Activated B cell treated with CpG ODN at 0.5 μM for 24 hours (primary cell): ENCODE data around the gene HS6ST1. TPM values are rescaled to one million over a fixed set of nuclear protein-coding genes. Genes with fewer than 3 reads are reported as not detected.

ENCODE experiments used
- ATAC-seq: fragments of 200-7000 bp; cut with Tn5 transposase; one replicate; pipeline ENCODE4 v1.10.0; 2021; ENCODE audit warnings: low read depth, mild to moderate bottlenecking, moderate library complexity
- CTCF ChIA-PET: fragments of 350-600 bp; sonication (Branson Sonifier 250); formaldehyde crosslinking; loops from one replicate; lab custom pipeline; 2021; ENCODE audit warnings: antibody characterized with exemption; lab: Charles Lee
- POLR2A ChIA-PET: fragments of 350-600 bp; sonication (Branson Sonifier 250); formaldehyde crosslinking; loops from one replicate; lab custom pipeline; 2021; ENCODE audit warnings: antibody characterized with exemption; lab: Charles Lee
- DNase-seq: peaks from one replicate; pipeline ENCODE4 v3.0.0; 2022
- H3K27ac Mint-ChIP-seq: one replicate; pipeline ENCODE4 v1.8.0; 2020; ENCODE audit warnings: mixed read lengths
- H3K27me3 Mint-ChIP-seq: one replicate; pipeline ENCODE4 v1.8.0; 2021; ENCODE audit warnings: mixed read lengths
- H3K36me3 Mint-ChIP-seq: one replicate; pipeline ENCODE4 v1.8.0; 2021; ENCODE audit warnings: low read depth, mixed read lengths
- H3K4me1 Mint-ChIP-seq: one replicate; pipeline ENCODE4 v1.8.0; 2021; ENCODE audit warnings: mixed read lengths
- H3K4me3 Mint-ChIP-seq: one replicate; pipeline ENCODE4 v1.8.0; 2020; ENCODE audit warnings: mild to moderate bottlenecking, mixed read lengths
- H3K9me3 Mint-ChIP-seq: one replicate; pipeline ENCODE4 v1.8.0; 2020; ENCODE audit warnings: mixed read lengths
- CTCF ChIP-seq: fragments of 200-600 bp; IDR thresholded peaks from one replicate; pipeline ENCODE4 v1.8.0; 2022; ENCODE audit warnings: antibody characterized with exemption, mild to moderate bottlenecking
- intact Hi-C: fragments of 100-400 bp; cut with micrococcal nuclease; formaldehyde crosslinking; loops from one replicate; pipeline ENCODE4 v1.15.1; 2024
- total RNA-seq: library from RNA; stranded (reverse); gene quantifications from 2 replicates; pipeline ENCODE4 v1.2.3, GENCODE V29; 2022

The HS6ST1 gene
- 14.1 and 16.9 TPM in 2 replicates for total RNA-seq

- ChIA-PET CTCF (no interaction called here), POLR2A (interaction anchor here (0.6 kb wide), 1 partner anchor 185 kb away, joined by 4 read pairs; no protein-coding TSS in a partner anchor)
- peak within 1 kb of the TSS; percentile 85 for H3K27ac Mint-ChIP-seq
- intact Hi-C loops: loop anchor here (2.0 to 10.0 kb wide), 6 partner anchors 87 to 1863 kb away; partner anchors contain the start of genes MZT2B, SMPD4 and UGGT1
- peak within 1 kb of the TSS; percentile 92 for H3K4me3 Mint-ChIP-seq
- peaks cover 16% of the 10 kb centered on the region for H3K36me3 Mint-ChIP-seq
- no peak for TF ChIP-seq CTCF
- H3K4me1 Mint-ChIP-seq: peaks cover 36% of the 10 kb centered on the region
- DNase-seq: peak; percentile 96
- H3K9me3 Mint-ChIP-seq: no peaks in the 10 kb centered on the region
- H3K27me3 Mint-ChIP-seq: no peaks in the 10 kb centered on the region
- peak; percentile 73 for ATAC-seq
These were observed at the start of gene HS6ST1 for GRCh38 chr2:128318776-128319464. Gene HS6ST1, minus strand, starts transcription at chr2:128318868. Its CDS starts 305 bp downstream, at chr2:128318563.

- ChIA-PET CTCF (no interaction called here), POLR2A (no interaction called here)
- Mint-ChIP-seq H3K4me3 (no peak overlapping the region), H3K27me3 (no peaks in the 10 kb centered on the region), H3K27ac (no peak overlapping the region), H3K4me1 (no peaks in the 10 kb centered on the region), H3K9me3 (no peaks in the 10 kb centered on the region), H3K36me3 (no peaks in the 10 kb centered on the region)
- ATAC-seq (no peak), DNase-seq (no peak)
- intact Hi-C loops: no loop called here
- no peak for TF ChIP-seq CTCF
These were observed 49.1 kb upstream of the HS6ST1 start for GRCh38 chr2:128367601-128368359.

GRCh38 chr2:128366713-128367511 lies 48.2 kb upstream of the HS6ST1 start:
- intact Hi-C loops: no loop called here
- H3K27ac Mint-ChIP-seq: no peak overlapping the region
- no peaks in the 10 kb centered on the region for H3K27me3 Mint-ChIP-seq
- TF ChIP-seq CTCF: no peak
- no peaks in the 10 kb centered on the region for H3K4me1 Mint-ChIP-seq
- H3K9me3 Mint-ChIP-seq: no peaks in the 10 kb centered on the region
- no peak overlapping the region for H3K4me3 Mint-ChIP-seq
- no peaks in the 10 kb centered on the region for H3K36me3 Mint-ChIP-seq
- ATAC-seq (no peak), DNase-seq (no peak)
- ChIA-PET POLR2A (no interaction called here), CTCF (no interaction called here)

GRCh38 chr2:128365217-128365905 lies 46.7 kb upstream of the HS6ST1 start:
- no peaks in the 10 kb centered on the region for H3K9me3 Mint-ChIP-seq
- ATAC-seq (no peak), DNase-seq (no peak)
- no peaks in the 10 kb centered on the region for H3K36me3 Mint-ChIP-seq
- ChIA-PET CTCF (no interaction called here), POLR2A (no interaction called here)
- no peaks in the 10 kb centered on the region for H3K4me1 Mint-ChIP-seq
- H3K27ac Mint-ChIP-seq: no peak overlapping the region
- no peaks in the 10 kb centered on the region for H3K27me3 Mint-ChIP-seq
- H3K4me3 Mint-ChIP-seq: no peak overlapping the region
- intact Hi-C loops: no loop called here
- TF ChIP-seq CTCF: no peak
